Measurements from ENCODE around the gene KRT1.

KRT1 gene

GRCh38 chr12:52691076-52691840 is 11.1 kb upstream of the KRT1 start:
- Histone ChIP-seq H3K36me3 (ENCODE audit: control insufficient read depth, insufficient read depth, low read length) (no peaks in the 10 kb centered on the region), H3K4me3 (ENCODE audit: low read length) (peak overlapping the region; percentile 11; the same call in 1 of the 2 replicates), H3K4me1 (ENCODE audit: control insufficient read depth, insufficient read depth, low read length) (no peaks in the 10 kb centered on the region), H3K27ac (ENCODE audit: low read length) (no peak overlapping the region), H3K9me3 (ENCODE audit: control insufficient read depth, insufficient read depth, low read length) (no peaks in the 10 kb centered on the region), H3K27me3 (ENCODE audit: control insufficient read depth, insufficient read depth, low read length) (peaks cover 3% of the 10 kb centered on the region; the same call in 1 of the 2 replicates)
- no CpG with 5 or more reads among the region's 45 CpGs for WGBS (ENCODE audit: insufficient coverage, insufficient read length)
- no peak for DNase-seq (ENCODE audit: low read depth, low spot score)

- Histone ChIP-seq H3K4me3 (ENCODE audit: low read length) (no peak overlapping the region; the same call in 1 of the 2 replicates), H3K4me1 (ENCODE audit: control insufficient read depth, insufficient read depth, low read length) (no peaks in the 10 kb centered on the region), H3K27me3 (ENCODE audit: control insufficient read depth, insufficient read depth, low read length) (peaks cover 3% of the 10 kb centered on the region; the same call in 1 of the 2 replicates), H3K9me3 (ENCODE audit: control insufficient read depth, insufficient read depth, low read length) (no peaks in the 10 kb centered on the region), H3K27ac (ENCODE audit: low read length) (no peak overlapping the region), H3K36me3 (ENCODE audit: control insufficient read depth, insufficient read depth, low read length) (no peaks in the 10 kb centered on the region)
- DNase-seq (ENCODE audit: low read depth, low spot score), result no peak
- WGBS (ENCODE audit: insufficient coverage, insufficient read length), result no CpG with 5 or more reads among the region's 8 CpGs
Measured at GRCh38 chr12:52690351-52691075, 10.3 kb upstream of the KRT1 start.

- peaks cover 3% of the 10 kb centered on the region; the same call in 1 of the 2 replicates for H3K27me3 ChIP-seq (ENCODE audit: control insufficient read depth, insufficient read depth, low read length)
- DNase-seq (ENCODE audit: low read depth, low spot score), result no peak
- H3K9me3 ChIP-seq (ENCODE audit: control insufficient read depth, insufficient read depth, low read length), result no peaks in the 10 kb centered on the region
- no peaks in the 10 kb centered on the region for H3K36me3 ChIP-seq (ENCODE audit: control insufficient read depth, insufficient read depth, low read length)
- H3K4me1 ChIP-seq (ENCODE audit: control insufficient read depth, insufficient read depth, low read length), result no peaks in the 10 kb centered on the region
- no CpG with 5 or more reads among the region's 1 CpG for WGBS (ENCODE audit: insufficient coverage, insufficient read length)
- no peak overlapping the region for H3K27ac ChIP-seq (ENCODE audit: low read length)
- no peak overlapping the region for H3K4me3 ChIP-seq (ENCODE audit: low read length)
Measured at GRCh38 chr12:52689936-52690335, 9.7 kb upstream of the KRT1 start.

- Histone ChIP-seq H3K36me3 (ENCODE audit: control insufficient read depth, insufficient read depth, low read length) (no peaks in the 10 kb centered on the region), H3K9me3 (ENCODE audit: control insufficient read depth, insufficient read depth, low read length) (no peaks in the 10 kb centered on the region), H3K4me1 (ENCODE audit: control insufficient read depth, insufficient read depth, low read length) (no peaks in the 10 kb centered on the region), H3K27me3 (ENCODE audit: control insufficient read depth, insufficient read depth, low read length) (peaks cover 3% of the 10 kb centered on the region; the same call in 1 of the 2 replicates), H3K27ac (ENCODE audit: low read length) (no peak overlapping the region), H3K4me3 (ENCODE audit: low read length) (no peak overlapping the region)
- DNase-seq (ENCODE audit: low read depth, low spot score), result no peak
Measured at GRCh38 chr12:52689239-52689638, 9.0 kb upstream of the KRT1 start.

GRCh38 chr12:52688481-52688880 is 8.3 kb upstream of the KRT1 start:
- WGBS (ENCODE audit: insufficient coverage, insufficient read length), result no CpG with 5 or more reads among the region's 2 CpGs
- Histone ChIP-seq H3K36me3 (ENCODE audit: control insufficient read depth, insufficient read depth, low read length) (no peaks in the 10 kb centered on the region), H3K9me3 (ENCODE audit: control insufficient read depth, insufficient read depth, low read length) (no peaks in the 10 kb centered on the region), H3K27me3 (ENCODE audit: control insufficient read depth, insufficient read depth, low read length) (peaks cover 3% of the 10 kb centered on the region; the same call in 1 of the 2 replicates), H3K4me1 (ENCODE audit: control insufficient read depth, insufficient read depth, low read length) (no peaks in the 10 kb centered on the region), H3K4me3 (ENCODE audit: low read length) (no peak overlapping the region), H3K27ac (ENCODE audit: low read length) (no peak overlapping the region)
- no peak for DNase-seq (ENCODE audit: low read depth, low spot score)

- WGBS (ENCODE audit: insufficient coverage, insufficient read length), result no CpG with 5 or more reads among the region's 8 CpGs
- Histone ChIP-seq H3K9me3 (ENCODE audit: control insufficient read depth, insufficient read depth, low read length) (no peaks in the 10 kb centered on the region), H3K4me1 (ENCODE audit: control insufficient read depth, insufficient read depth, low read length) (no peaks in the 10 kb centered on the region), H3K27me3 (ENCODE audit: control insufficient read depth, insufficient read depth, low read length) (peaks cover 3% of the 10 kb centered on the region; the same call in 1 of the 2 replicates), H3K27ac (ENCODE audit: low read length) (no peak overlapping the region), H3K36me3 (ENCODE audit: control insufficient read depth, insufficient read depth, low read length) (no peaks in the 10 kb centered on the region), H3K4me3 (ENCODE audit: low read length) (no peak overlapping the region)
- no peak for DNase-seq (ENCODE audit: low read depth, low spot score)
Measured at GRCh38 chr12:52687497-52688385, 7.5 kb upstream of the KRT1 start.

- Histone ChIP-seq H3K4me3 (ENCODE audit: low read length) (no peak overlapping the region), H3K27me3 (ENCODE audit: control insufficient read depth, insufficient read depth, low read length) (peaks cover 3% of the 10 kb centered on the region; the same call in 1 of the 2 replicates)
Measured at GRCh38 chr12:52686756-52687487, 6.7 kb upstream of the KRT1 start.

GRCh38 chr12:52686063-52686462 is 5.9 kb upstream of the KRT1 start:
- no peaks in the 10 kb centered on the region for H3K9me3 ChIP-seq (ENCODE audit: control insufficient read depth, insufficient read depth, low read length)
- H3K27me3 ChIP-seq (ENCODE audit: control insufficient read depth, insufficient read depth, low read length), result peaks cover 3% of the 10 kb centered on the region; the same call in 1 of the 2 replicates
- DNase-seq (ENCODE audit: low read depth, low spot score), result no peak
- WGBS (ENCODE audit: insufficient coverage, insufficient read length), result no CpG with 5 or more reads among the region's 3 CpGs
- H3K4me3 ChIP-seq (ENCODE audit: low read length), result no peak overlapping the region
- H3K27ac ChIP-seq (ENCODE audit: low read length), result no peak overlapping the region
- no peaks in the 10 kb centered on the region for H3K36me3 ChIP-seq (ENCODE audit: control insufficient read depth, insufficient read depth, low read length)
- H3K4me1 ChIP-seq (ENCODE audit: control insufficient read depth, insufficient read depth, low read length), result no peaks in the 10 kb centered on the region

More at GRCh38 chr12:52686756-52687487, 6.7 kb upstream of the KRT1 start:
- no CpG with 5 or more reads among the region's 9 CpGs for WGBS (ENCODE audit: insufficient coverage, insufficient read length)
- H3K36me3 ChIP-seq (ENCODE audit: control insufficient read depth, insufficient read depth, low read length), result no peaks in the 10 kb centered on the region
- no peaks in the 10 kb centered on the region for H3K4me1 ChIP-seq (ENCODE audit: control insufficient read depth, insufficient read depth, low read length)
- no peak overlapping the region for H3K27ac ChIP-seq (ENCODE audit: low read length)
- no peak for DNase-seq (ENCODE audit: low read depth, low spot score)
- H3K9me3 ChIP-seq (ENCODE audit: control insufficient read depth, insufficient read depth, low read length), result no peaks in the 10 kb centered on the region

GRCh38 chr12:52685406-52685890 is 5.2 kb upstream of the KRT1 start:
- no peaks in the 10 kb centered on the region; the same call in 1 of the 2 replicates for H3K27me3 ChIP-seq (ENCODE audit: control insufficient read depth, insufficient read depth, low read length)
- no peaks in the 10 kb centered on the region for H3K4me1 ChIP-seq (ENCODE audit: control insufficient read depth, insufficient read depth, low read length)

More at GRCh38 chr12:52685406-52685890, 5.2 kb upstream of the KRT1 start:
- Histone ChIP-seq H3K27ac (ENCODE audit: low read length) (no peak overlapping the region), H3K36me3 (ENCODE audit: control insufficient read depth, insufficient read depth, low read length) (no peaks in the 10 kb centered on the region), H3K9me3 (ENCODE audit: control insufficient read depth, insufficient read depth, low read length) (no peaks in the 10 kb centered on the region), H3K4me3 (ENCODE audit: low read length) (no peak overlapping the region)
- no CpG with 5 or more reads among the region's 6 CpGs for WGBS (ENCODE audit: insufficient coverage, insufficient read length)
- DNase-seq (ENCODE audit: low read depth, low spot score), result no peak

All from iPS DF 6.9 (cell line).